ENCODE measurements around the gene WDR27.

The WDR27 gene

GRCh38 chr6:169675011-169675410 lies 26.8 kb downstream of the WDR27 start:
- TF ChIP-seq, protein P1, sequence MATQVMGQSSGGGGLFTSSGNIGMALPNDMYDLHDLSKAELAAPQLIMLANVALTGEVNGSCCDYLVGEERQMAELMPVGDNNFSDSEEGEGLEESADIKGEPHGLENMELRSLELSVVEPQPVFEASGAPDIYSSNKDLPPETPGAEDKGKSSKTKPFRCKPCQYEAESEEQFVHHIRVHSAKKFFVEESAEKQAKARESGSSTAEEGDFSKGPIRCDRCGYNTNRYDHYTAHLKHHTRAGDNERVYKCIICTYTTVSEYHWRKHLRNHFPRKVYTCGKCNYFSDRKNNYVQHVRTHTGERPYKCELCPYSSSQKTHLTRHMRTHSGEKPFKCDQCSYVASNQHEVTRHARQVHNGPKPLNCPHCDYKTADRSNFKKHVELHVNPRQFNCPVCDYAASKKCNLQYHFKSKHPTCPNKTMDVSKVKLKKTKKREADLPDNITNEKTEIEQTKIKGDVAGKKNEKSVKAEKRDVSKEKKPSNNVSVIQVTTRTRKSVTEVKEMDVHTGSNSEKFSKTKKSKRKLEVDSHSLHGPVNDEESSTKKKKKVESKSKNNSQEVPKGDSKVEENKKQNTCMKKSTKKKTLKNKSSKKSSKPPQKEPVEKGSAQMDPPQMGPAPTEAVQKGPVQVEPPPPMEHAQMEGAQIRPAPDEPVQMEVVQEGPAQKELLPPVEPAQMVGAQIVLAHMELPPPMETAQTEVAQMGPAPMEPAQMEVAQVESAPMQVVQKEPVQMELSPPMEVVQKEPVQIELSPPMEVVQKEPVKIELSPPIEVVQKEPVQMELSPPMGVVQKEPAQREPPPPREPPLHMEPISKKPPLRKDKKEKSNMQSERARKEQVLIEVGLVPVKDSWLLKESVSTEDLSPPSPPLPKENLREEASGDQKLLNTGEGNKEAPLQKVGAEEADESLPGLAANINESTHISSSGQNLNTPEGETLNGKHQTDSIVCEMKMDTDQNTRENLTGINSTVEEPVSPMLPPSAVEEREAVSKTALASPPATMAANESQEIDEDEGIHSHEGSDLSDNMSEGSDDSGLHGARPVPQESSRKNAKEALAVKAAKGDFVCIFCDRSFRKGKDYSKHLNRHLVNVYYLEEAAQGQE (IDR thresholded peaks at IDR 0.05; ENCODE audit: insufficient read depth in 1 of 2, low read depth in 2 of 2, low read length in 2 of 2), result no peak
- no peak for TF ChIP-seq POLR2AphosphoS5 (IDR thresholded peaks at IDR 0.05; ENCODE audit: low read depth, low read length)
- no peak for TF ChIP-seq FOXP2 (optimal IDR thresholded peaks at IDR 0.05; ENCODE audit: borderline replicate concordance, extremely low read depth, extremely low read length, insufficient read depth)
- TF ChIP-seq TAF1 (IDR thresholded peaks at IDR 0.05; ENCODE audit: borderline replicate concordance, insufficient read depth, low read length), result no peak

- TF ChIP-seq SIN3A (IDR thresholded peaks at IDR 0.05; ENCODE audit: borderline replicate concordance, insufficient read depth, low read length), result no peak
- TF ChIP-seq TAF1 (IDR thresholded peaks at IDR 0.05; ENCODE audit: borderline replicate concordance, insufficient read depth, low read length), result no peak
- no peak for TF ChIP-seq FOXP2 (optimal IDR thresholded peaks at IDR 0.05; ENCODE audit: borderline replicate concordance, extremely low read depth, extremely low read length, insufficient read depth)
- TF ChIP-seq, protein P1 (IDR thresholded peaks at IDR 0.05; ENCODE audit: insufficient read depth in 1 of 2, low read depth in 2 of 2, low read length in 2 of 2), result no peak
- no peak for TF ChIP-seq POLR2AphosphoS5 (IDR thresholded peaks at IDR 0.05; ENCODE audit: low read depth, low read length)
These were observed 30.3 kb downstream of the WDR27 start for GRCh38 chr6:169671563-169671962.

GRCh38 chr6:169669889-169670288 lies 31.9 kb downstream of the WDR27 start:
- no peak for TF ChIP-seq SIN3A (IDR thresholded peaks at IDR 0.05; ENCODE audit: borderline replicate concordance, insufficient read depth, low read length)
- TF ChIP-seq TAF1 (IDR thresholded peaks at IDR 0.05; ENCODE audit: borderline replicate concordance, insufficient read depth, low read length), result no peak
- TF ChIP-seq, protein P1 (IDR thresholded peaks at IDR 0.05; ENCODE audit: insufficient read depth in 1 of 2, low read depth in 2 of 2, low read length in 2 of 2), result no peak
- TF ChIP-seq POLR2AphosphoS5 (IDR thresholded peaks at IDR 0.05; ENCODE audit: low read depth, low read length), result no peak
- TF ChIP-seq FOXP2 (optimal IDR thresholded peaks at IDR 0.05; ENCODE audit: borderline replicate concordance, extremely low read depth, extremely low read length, insufficient read depth), result no peak

- no peak for TF ChIP-seq FOXP2 (optimal IDR thresholded peaks at IDR 0.05; ENCODE audit: borderline replicate concordance, extremely low read depth, extremely low read length, insufficient read depth)
- TF ChIP-seq, protein P1 (IDR thresholded peaks at IDR 0.05; ENCODE audit: insufficient read depth in 1 of 2, low read depth in 2 of 2, low read length in 2 of 2), result no peak
- no peak for TF ChIP-seq SIN3A (IDR thresholded peaks at IDR 0.05; ENCODE audit: borderline replicate concordance, insufficient read depth, low read length)
- TF ChIP-seq TAF1 (IDR thresholded peaks at IDR 0.05; ENCODE audit: borderline replicate concordance, insufficient read depth, low read length), result no peak
- TF ChIP-seq POLR2AphosphoS5 (IDR thresholded peaks at IDR 0.05; ENCODE audit: low read depth, low read length), result no peak
These were observed 32.7 kb downstream of the WDR27 start for GRCh38 chr6:169669147-169669546.
